Activated CD8-positive, alpha-beta memory T cell treated with anti-CD3 and anti-CD28 coated beads for 4 hours (primary cell): ENCODE data around the gene SYT6.

Source experiments
- DNase-seq, 2 donors: peaks; one replicate each; pipeline ENCODE4 v3.0.0-alpha.2; 2020; ENCODE audit warnings: low read depth in 2 of 2

SYT6 gene

GRCh38 chr1:114153261-114154145, at the start of gene SYT6:
Gene SYT6, minus strand, starts transcription at chr1:114153869. Its CDS starts 97 bp downstream, at chr1:114153772.
- no peak for DNase-seq

DNA sequence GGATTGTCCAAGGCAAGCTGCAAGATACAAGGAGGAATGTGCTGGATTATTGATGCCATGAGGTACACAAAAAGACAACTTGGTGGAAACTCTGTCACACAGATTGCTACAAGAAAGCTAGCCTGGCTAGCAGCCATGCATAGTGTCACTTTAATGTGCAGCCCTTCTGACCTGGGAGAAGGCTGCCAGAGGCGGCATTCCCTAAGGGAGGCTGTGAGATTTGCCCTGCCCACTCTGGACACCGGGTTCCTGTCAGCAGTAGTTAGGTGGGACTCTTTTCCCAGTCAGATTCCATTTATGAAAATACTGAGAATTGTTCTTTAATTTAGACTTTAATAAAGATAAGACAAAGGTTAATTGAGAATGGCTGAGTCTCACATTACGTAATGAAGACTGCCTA, 47.8 kb upstream of the SYT6 start:
- no peak for DNase-seq

- no peak for DNase-seq
These were observed 45.4 kb upstream of the SYT6 start for GRCh38 chr1:114199017-114199594.

DNA sequence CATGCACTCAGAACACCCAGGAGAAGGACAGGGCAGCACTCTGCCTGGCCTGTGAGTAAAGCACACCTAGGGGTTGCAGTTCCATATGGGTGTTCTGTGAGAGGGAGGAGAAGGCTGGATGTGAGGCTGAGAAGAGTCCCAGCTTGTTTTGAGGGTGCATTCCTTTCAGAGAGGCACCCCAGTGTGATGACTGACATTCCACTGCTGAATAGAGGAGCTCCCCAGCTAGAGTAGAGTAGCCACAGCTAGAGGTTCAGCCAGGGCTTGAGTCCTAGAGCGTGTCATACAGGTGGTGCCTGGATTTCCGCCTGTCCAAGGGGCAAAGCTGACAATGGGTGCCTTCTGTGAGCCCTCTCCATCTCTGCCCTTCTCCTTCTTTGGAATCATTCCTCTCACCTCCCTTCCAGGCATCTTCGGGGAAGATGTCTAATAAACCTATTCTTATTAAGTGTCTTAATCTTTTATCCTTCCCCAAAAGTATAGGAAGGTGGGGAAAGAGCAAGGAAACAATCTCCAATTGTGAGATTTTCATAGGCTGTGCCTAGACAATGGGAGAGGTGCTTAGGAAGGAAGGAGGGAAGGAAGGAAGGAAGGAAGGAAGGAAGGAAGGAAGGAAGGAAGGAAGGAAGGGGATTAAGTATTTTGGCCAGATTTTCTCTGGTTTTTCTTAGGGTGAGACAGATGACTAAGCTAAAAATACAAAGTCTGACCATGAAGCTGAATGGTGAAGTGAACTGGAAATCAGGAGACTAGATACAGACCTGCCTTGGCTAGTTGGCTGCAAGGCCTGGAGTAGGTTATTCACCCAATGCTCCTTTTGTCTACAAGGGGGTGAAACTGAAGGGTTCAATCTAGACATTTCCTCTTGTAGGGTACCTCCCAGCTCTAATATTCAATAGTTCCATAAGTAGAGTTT, 43.6 kb upstream of the SYT6 start:
- no peak for DNase-seq

DNA sequence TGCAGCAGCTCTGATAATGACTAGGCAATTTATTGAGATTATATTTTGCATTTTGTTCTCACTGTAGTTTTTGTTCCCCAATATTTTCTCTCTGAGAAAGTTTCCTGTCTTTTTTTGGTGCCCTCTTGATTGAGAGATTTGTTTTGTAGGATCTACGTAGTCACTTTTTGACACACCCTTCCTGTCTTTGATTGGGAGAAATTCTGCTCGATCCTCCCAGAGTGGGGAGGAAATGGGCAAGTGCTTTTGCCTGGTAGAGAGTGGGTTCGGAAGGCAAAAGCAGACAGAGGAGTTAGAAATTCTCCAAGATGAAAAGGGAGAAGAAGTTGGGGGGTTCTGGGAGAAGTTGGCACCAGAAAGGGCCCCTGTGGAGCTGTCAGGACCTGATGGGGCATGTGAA, 42.1 kb upstream of the SYT6 start:
- no peak for DNase-seq

DNA sequence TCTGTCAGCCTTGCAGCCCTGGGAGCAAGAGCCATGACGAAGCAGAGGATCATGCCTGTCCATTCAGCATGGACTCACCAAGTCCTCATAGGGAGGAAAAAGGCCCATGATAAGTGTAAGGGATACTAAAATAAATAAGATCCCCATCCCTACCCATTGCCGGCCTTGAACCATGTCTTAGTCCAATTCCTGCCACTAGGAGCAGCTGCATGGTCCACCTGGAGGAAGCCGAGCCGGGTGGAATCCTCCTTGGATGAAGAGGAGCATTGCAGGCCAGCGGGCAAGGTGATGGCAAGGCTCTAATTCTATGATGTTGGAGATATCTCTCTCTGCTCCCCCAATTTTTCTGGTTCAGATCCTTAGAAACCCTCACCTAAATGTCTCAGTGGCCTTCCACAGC, 38.7 kb upstream of the SYT6 start:
- DNase-seq: no peak

DNA sequence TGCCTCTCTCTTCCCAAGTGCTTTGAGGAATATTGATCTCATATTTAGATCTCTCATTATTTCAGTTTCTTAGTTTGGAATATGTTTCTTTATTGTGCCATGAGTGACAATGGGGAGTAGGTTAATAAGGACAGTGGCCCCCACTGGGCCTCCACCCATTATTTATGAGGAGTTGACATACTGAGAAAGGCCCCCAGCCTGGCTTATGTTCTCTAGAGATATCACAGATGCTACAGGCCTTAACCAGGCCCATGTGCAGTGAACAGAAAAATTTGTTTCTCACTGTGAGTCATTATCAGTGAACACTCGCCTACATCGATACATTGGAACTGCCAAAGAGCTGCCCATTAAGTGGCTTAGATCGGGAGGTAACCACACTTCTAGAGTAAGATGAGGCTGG, 35.7 kb upstream of the SYT6 start:
- no peak for DNase-seq

DNA sequence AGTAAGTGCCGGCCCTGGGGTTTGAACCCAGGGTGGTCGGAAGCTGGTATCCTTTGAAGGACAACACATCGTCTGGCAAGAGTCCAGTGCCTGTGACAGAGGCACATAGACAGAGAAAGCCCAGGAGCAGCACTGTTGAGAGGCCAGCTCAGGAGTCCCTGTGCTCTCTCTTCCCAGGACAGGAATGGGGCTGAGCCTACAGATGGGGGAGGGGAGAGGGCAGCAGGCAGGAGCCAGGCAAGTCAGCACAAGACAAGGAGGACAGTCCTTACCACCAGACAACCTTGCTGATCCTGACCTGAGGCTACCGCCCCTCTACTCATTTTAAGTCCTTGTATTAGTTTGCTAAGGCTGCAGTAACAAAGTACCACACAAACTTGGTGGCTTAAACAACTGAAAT, 27.7 kb upstream of the SYT6 start:
- DNase-seq: no peak

- no peak for DNase-seq
These were observed 27.1 kb upstream of the SYT6 start for GRCh38 chr1:114180742-114181141.

DNA sequence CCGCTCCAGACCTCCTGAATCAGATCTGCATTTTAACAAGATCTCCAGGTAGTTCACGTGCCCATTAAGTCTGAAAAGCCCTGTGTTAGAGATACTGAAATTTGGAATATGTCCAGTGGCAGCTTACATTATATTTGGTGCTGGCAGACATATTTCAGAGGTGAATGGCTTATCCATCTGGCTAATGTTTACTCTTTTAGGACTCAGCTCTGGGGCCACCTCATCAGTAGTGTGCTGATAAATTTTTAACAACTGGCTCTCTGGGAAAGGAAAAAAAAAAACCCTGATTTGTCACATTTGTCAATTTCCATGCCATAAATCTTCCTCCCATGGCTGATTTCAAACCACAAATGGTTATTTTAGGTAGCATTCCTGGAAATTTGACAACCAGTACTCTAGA, 25.3 kb upstream of the SYT6 start:
- no peak for DNase-seq

DNA sequence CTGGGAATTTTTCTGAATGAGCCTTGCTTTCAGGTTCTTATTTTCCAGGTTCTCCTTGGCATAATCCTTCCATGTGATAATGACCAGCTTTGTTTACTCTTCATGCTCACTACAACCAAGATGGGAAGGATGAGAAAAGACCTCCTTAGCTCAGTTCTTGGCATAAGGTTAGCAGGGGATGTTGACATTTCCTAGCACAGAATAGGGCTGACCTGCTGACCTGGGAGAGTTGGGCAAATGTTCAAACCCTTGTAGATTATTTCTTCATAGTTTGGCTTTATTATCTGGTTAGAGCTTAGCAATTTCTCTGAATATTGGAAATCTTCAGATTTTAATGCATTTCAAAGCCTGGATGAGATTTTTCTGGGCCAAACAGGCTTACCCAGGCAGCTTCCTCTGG, 23.6 kb upstream of the SYT6 start:
- no peak for DNase-seq

- DNase-seq: no peak
These were observed 22.7 kb upstream of the SYT6 start for GRCh38 chr1:114176366-114176765.

DNA sequence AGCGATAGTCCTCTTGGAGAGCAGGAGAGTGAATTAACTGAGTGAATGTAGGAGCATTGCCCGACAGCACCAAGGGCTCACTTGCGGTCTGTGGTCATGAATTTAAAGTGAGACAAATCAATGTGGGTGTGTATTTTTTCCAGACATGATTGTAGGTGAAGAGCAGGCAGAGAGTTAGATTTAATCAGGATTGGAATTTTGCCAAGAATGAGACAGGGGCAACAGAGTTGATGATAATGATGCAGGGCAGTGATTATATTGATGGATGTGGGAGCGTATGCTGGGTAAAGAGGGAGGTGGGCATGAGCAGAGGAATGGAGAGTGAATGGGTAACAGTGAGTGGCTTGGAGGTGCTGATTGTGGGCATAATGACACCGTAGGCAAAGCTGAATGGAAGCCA, 20.0 kb upstream of the SYT6 start:
- DNase-seq: no peak

DNA sequence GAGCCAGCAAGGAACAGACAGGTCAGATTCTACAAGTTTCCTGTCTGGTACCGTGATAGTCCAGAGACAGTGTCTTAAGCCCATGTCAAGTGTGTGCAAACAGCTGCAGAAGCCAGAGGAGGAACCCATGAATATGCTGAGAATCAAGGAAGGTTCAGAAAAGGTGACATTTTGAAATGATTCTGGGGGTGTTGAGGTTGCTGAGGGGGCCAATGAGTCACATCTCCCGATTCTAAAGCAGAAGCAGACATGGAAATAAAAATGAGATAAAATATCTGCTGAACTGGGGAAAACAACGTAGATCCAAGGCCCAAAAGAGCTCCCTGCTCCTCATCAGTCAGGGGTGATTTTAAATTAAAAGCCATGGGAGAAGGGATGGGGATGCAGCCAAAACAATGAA, 15.8 kb upstream of the SYT6 start:
- DNase-seq: no peak

DNA sequence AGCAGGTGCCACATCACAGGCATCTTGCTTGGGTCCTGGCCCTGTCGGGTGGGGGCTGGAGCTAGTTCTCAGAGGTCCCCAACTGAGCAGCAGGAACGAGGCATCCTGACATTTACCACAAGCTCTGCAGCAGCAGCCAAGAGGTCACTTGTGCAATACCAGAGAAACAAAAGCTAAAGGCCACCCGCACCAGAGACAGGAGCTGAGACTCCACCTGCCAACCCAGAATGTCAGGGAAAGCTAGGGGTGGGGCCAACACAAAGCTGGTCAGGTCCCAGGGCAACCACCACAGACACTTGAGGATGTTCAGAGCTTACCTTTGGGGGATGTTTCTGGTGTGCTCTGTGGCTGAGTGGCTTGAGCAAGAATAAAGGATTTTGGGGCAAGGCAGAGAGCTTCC, 13.6 kb upstream of the SYT6 start:
- DNase-seq: no peak

DNA sequence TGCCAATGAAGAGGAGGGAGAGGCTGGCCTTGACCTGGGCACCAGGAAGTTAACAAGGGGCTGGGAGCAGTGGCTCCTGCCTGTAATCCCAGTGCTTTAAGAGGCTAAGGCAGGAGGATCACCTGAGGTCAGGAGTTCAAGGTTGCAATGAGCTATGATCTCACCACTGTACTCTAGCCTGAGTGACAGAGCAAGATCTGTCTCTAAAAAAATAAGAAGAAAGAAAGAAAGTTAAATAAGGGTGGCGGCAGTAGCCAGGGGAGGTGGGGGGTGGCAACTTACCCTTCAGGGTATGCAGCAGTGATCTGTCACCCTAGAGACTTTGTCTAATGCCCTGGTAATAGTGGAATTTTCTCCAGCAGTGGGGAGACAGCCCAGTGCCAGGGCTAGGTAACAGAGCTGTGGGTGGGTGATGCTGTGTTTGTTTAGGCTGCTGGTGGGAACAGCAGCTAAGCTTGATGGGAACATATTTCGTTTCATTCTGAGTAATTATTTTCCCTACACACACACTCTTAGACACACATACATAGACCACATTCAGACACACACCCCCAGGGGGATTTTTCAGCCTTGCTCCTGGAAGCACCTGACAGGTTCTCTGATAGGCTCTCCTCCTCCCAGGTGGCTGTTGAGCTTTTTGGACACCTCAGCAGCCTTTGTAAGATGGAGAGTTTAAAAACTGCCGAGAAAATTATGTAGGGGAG, 11.3 kb upstream of the SYT6 start:
- DNase-seq: no peak

GRCh38 chr1:114159941-114160340, 6.3 kb upstream of the SYT6 start:
- no peak for DNase-seq

DNA sequence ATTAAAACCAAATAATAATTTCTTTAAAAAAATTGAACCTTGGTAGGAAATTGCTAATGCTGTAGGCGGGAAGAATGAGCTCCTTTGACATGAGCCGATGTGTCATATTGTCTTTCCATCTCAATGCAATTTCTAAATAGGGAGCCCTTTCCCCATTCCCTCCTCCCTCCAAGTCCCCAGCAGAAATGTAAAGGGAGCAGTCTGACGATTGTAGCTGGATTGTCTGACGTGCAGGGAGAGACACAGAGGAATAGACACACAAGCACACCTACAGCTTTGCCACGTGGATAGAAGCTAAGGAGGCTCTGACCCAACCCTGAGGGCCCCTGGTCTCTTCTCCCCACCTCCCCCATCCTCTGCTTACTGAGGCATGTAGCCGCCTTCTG, 3.6 kb upstream of the SYT6 start:
- no peak for DNase-seq

DNA sequence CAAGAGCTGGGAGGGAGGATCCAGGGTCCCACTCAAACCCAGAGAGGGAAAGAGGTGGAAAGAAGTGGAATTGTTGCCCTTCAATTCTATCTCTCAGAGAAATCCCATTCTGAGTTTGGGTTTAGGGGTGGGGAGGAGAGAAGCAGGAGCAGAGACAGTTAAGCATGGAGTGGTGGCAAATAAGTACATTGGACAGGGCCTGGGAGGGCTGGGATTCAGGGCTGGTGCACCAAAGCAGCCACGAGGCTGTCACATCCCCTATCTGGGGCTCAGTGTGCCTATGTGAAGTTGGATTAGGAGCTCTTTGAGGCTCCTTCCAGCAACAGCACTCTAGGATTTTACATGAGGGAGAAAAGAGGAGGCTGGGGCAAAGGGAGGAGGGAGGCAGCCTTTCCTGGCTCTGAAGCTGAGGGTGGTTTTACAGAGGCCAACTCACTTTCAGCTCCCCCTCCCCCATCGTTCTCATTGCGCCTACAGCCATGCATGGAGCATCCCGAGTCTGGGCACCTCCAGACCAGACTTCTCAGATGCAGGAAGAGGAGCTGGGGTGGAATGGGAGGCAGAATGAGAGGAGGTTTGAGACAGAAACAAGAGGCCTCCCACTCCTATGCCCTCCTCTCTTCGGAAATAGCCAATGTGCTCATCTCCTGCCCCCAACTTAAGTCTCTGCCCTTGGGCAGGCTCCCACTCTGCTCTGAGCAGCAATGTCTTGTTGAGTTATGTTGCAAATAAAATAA, 3.0 kb upstream of the SYT6 start:
- DNase-seq: no peak

- DNase-seq: no peak
These were observed 2.0 kb upstream of the SYT6 start for GRCh38 chr1:114155706-114156105.

- no peak for DNase-seq
These were observed 1.3 kb upstream of the SYT6 start for GRCh38 chr1:114154963-114155322.
